Hematopoietic multipotent progenitor cell treated with erythropoietin and hydrocortisone succinate and interleukin-3 and kit ligand, for 4 days (in vitro differentiated cells): ENCODE data around the gene TAS2R30.
"Not testable (repeated sequence)": the region's sequence is repeated elsewhere in the genome, so short reads cannot be mapped to it uniquely, and the experiment has no call there.

Source experiments
- DNase-seq: peaks from one replicate; pipeline ENCODE4 v3.0.0-alpha.2; 2015

TAS2R30 gene

DNA sequence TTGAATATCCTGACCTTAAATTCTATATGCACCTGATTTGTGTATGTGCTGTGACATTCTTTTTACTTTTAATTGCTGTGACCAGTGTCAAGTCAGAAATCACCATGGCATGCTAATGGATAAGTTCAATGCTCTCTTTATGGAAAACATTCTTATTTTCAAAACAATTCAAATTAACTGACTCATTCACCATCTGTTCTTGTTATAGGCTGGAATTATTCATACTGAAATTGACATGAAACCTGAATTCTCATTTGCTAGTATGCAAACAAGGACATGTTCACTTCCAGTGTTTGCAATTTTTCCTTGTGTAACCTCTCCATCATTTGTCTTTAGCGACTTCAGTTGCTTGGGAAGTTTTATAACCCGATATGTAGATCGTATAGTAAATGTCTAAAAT is at the start of gene TAS2R30:
TSS of gene TAS2R30 (minus strand) at position 340 of the 400 bp plus-strand sequence. CDS start 400 bp downstream, outside the sequence.
- no peak for DNase-seq

DNA sequence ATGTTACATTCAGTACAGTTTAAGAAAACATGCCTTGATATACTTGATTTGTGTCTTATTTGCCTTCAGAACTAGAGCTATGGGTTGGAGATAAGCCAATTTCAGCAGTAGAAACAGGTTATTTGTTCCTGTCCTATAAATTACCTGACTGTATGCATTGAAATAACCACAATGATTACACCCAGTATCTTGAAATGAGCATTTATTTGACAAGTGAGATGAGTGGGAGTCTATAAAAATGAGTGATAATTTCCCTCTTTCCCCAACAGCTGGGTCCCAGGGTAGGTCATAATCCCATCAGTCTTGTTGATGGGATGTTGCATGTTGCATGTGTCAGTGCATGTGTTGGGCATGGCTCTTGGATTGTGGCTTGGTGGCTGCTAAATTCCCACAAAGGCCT is 48.6 kb upstream of the TAS2R30 start:
- DNase-seq: no peak

GRCh38 chr12:11182529-11182928 is 48.1 kb upstream of the TAS2R30 start:
- no peak for DNase-seq

GRCh38 chr12:11178250-11178649 is 43.8 kb upstream of the TAS2R30 start:
- no peak for DNase-seq

- DNase-seq: no peak
Measured at GRCh38 chr12:11174022-11174421, 39.6 kb upstream of the TAS2R30 start.

DNA sequence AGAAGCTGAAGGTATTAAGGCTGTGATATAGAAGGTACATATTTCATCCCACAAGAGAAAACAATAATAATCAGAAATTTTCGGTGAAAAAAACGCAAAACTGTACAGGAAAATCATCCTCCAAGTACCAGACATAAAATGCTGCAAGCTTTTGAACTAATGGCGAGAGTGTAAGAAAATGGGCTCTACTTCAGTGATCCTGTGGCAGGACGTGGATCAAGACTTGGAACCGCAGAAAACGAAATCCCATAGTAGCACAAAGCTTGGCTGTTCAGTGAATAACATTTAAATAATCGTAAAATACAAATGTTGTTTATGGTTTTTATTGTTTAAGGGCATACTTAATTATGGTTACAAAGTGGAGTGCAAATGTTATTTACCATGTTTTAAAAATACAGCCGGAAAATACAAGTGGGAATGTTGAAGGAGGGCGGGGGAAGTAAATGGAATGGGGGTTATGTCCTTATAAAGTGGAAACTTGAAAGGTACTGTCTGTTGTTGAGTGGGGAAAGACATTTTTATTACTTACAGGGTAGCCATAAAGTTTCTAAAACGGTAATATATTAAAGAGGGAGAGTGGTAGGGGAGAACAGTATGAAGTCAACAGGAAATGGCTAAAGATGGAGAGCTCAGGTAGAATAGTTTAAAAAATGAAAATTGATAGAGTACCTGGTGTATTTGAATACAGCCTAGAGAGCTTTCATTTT is 37.7 kb upstream of the TAS2R30 start:
- peak; percentile 54 for DNase-seq

DNA sequence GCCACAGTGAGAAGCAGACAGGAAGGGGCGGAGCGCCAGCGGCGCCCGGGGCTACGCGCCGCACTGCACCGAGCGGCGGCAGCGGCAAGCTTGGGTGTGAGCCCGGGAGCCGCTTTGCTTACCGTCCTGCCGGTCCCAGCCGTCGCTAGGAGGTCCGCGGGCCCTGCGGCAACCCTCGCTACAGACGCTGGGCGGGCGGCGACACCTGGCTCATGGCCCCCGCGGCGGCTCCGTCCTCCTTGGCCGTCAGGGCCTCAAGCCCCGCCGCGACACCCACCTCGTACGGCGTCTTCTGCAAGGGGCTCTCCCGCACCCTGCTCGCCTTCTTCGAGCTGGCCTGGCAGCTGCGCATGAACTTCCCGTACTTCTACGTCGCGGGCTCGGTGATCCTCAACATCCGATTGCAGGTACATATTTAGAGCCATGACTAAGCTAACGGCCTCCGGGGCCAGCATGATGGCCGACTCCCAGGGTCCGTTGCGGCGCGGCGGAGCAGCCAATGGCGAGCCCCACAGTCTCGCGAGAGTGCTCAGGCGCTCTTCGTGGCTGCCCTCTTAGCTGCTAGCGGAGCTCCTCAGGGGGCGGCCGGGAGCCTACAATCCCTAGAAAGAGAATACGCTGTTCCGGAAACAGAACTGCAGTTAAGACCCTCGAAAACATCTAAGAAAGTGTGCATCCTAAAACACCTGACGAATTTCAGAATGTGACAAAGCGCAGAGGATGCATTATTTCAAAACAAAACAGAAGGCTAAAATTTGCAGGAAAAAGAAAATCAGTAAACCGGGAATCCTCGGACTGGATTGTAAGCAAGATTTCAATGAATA is 36.9 kb upstream of the TAS2R30 start, which contains the start of gene SMIM10L1:
TSS of gene SMIM10L1 (plus strand) at position 50 of the 824 bp plus-strand sequence. CDS start at position 213, 163 bp downstream.
- peak; percentile 98 for DNase-seq

DNA sequence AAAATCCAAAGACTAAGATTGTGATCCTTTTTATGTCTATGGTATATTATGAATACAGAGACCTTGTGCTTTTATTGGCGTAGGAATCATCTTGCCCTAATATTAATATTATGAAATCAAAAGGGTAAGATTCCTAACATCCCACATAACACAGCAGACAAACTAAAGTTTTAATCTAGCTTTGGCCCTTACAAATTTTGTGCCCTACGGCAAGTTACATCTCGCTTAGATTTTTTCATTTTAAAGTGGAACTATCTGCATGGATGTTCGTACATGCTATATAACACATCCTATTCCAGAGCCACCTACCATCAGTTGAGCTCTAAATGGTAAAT is 36.3 kb upstream of the TAS2R30 start:
- no peak for DNase-seq

DNA sequence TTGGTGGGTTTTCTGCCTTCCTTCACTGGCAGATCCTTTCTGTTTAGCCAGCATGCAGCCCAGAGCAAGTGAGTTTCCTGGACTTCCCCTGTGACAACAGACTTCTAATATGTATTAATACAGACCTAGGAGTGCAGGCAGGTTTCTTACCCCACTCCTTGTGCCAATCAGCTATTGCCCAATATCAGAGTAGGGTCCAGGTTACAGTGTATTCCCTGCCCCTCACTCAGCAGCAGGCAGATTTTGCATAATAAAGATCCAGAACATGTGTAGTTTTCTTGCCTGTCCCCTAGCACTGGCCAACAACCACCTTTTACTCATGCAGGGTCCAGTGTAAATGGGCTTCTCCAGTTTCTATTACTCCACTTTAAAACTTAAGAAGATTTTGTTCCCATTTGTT is 31.9 kb upstream of the TAS2R30 start:
- DNase-seq: no peak

DNA sequence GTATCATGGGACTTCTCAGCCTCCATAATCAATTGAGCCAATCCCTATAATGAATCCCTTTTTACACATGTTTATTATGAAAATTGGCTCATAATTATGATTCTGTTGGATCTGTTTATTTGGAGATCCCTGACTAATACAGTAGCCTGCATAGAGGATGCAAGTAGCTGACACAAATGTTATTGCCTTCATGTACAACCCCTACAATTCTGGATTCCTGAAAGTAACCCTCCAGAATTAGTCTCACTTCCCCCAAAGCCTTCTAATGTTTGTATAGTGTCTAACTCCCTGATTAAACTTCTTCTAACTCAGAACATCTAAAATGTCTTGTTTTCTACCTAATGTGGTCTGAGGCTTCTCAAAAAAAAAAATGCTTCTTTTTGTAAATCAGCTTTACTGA is 29.9 kb upstream of the TAS2R30 start:
- no peak for DNase-seq

DNA sequence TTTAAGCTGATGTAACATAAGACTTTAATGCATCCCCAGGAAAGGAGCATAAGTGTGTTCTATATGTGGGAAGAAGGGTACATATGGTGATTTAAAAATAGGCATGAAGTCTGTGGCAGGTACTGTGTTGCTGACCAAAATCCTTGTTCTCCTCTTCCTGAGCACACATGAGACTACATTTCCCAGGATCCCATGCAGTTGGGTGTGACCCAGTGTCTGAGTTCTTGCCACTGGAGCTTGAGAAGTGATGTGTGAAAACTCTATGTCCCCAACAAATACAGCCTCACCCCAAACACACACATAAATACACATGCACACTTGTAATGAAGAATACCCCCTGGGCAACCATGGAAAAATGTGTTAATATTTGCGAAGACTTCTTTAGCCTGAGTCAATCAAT is 28.1 kb upstream of the TAS2R30 start:
- DNase-seq: peak; percentile 26

GRCh38 chr12:11158885-11159444 is 24.5 kb upstream of the TAS2R30 start:
- DNase-seq: no peak

DNA sequence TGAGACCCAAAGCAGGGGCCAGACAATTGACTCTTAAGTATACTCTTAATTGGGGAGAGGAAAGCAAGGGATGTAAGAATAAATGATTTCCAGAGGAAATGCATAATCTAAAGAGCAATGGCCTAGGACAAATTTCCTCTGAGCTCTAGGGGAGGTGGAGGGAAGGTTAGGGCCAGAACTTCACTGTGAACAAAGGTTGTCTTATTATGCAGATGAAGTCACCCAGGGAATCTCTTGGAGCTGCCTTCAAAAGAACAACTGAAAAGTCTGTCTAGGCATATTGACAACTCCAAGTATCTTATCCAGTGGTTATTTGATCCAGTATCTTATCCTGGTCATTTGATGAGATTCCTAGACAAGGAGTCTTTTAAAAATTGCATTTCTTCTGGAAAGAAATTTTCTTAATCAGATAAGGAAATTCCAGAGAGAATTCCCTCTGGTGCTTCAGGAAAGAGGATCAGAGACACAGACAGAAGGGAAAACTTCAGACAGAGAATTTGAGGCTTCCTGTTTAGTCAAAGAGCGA is 20.0 kb upstream of the TAS2R30 start:
- no peak for DNase-seq

DNA sequence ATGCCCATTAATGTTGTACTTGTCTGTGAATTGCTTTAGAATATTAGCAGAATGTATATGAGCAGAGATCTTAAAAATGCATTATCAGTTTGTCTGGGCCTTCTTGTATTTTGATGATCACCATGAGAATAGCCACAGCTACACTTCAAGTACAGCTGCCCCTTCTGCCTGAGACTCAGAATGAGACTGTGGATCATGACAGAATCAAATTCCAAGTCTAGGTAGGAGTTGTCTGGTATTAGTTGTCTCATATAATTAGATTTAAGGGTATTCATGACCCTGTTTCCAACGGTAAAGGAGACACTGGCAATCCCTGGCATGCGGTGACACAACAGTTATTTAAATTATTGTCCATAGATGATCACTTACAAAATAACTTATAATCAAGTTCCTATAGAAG is 18.3 kb upstream of the TAS2R30 start:
- no peak for DNase-seq

GRCh38 chr12:11150832-11151231 is 16.4 kb upstream of the TAS2R30 start:
- DNase-seq: no peak

- no peak for DNase-seq
Measured at GRCh38 chr12:11147420-11147819, 13.0 kb upstream of the TAS2R30 start.

DNA sequence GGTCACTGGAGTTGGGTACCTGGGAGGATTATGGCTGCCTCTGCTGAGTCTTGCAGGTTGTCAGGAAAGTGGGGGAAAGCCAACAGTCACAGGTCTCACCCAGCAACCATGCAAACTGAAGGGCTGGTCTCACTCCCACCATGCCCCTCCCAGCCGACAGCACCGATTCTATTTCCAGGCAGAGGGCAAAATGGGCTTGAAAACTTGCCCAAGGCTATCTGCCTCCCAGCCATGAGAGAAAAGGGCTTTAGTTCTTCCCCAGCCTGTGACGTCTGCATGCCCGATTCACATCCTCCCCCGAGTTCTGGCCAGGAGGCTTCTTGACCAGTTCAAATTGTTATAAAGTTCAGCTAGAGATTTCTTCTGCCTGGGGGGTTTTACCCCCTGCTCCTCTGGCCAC is 9.9 kb upstream of the TAS2R30 start:
- DNase-seq: no peak

- DNase-seq: no peak
Measured at GRCh38 chr12:11143352-11143751, 8.9 kb upstream of the TAS2R30 start.

- no peak for DNase-seq
Measured at GRCh38 chr12:11136075-11136474, 1.6 kb upstream of the TAS2R30 start.

GRCh38 chr12:11133816-11134215 is 628 bp downstream of the TAS2R30 start:
- no peak for DNase-seq

- no peak for DNase-seq
Measured at GRCh38 chr12:11133162-11133561, 1.3 kb downstream of the TAS2R30 start.

GRCh38 chr12:11130999-11131398 is 3.4 kb downstream of the TAS2R30 start:
- no peak for DNase-seq

GRCh38 chr12:11130382-11130781 is 4.1 kb downstream of the TAS2R30 start:
- DNase-seq: no peak

DNA sequence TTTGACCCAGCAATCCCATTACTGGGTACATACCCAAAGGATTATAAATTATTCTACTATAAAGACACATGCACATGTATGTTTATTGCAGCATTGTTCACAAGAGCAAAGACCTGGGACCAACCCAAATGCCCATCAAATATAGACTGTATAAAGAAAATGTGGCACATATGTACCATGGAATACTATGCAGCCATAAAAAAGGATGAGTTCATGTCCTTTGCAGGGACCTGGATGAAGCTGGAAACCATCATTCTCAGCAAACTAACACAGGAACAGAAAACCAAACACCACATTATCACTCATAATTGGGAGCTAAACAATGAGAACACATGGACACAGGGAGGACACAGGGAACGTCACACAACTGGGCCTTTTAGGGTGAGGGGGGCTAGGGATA is 20.3 kb downstream of the TAS2R30 start:
- DNase-seq: not testable (repeated sequence)
